Astrocyte of the spinal cord (primary cell): ENCODE results near the gene BCORL1.
A peak's percentile ranks its signal among the peaks of the same experiment; 100 is the strongest.

Experiments
- DNase-seq: peaks from one replicate; pipeline ENCODE4 v3.0.0; 2011; ENCODE audit warnings: low read depth, low spot score
- H3K4me3 ChIP-seq: 2 replicates; pipeline ENCODE4 v1.5.1; 2011; ENCODE audit warnings: low read depth, mild to moderate bottlenecking, low read length, moderate library complexity
- CTCF ChIP-seq: IDR thresholded peaks from 2 replicates; pipeline ENCODE4 v1.5.1; 2012; ENCODE audit warnings: low read depth, mild to moderate bottlenecking, low read length, inconsistent platforms
- in situ Hi-C: cut with HindIII; loops from 2 replicates; pipeline ENCODE4 v1.10.0; 2017; ENCODE audit warnings: low sequenced_read_pairs

BCORL1 gene

GRCh38 chrX:130047416-130047815, 65.0 kb downstream of the BCORL1 start:
- no peak for DNase-seq
- in situ Hi-C loops: no loop called here
- H3K4me3 ChIP-seq: no peak overlapping the region
- TF ChIP-seq CTCF: no peak

- H3K4me3 ChIP-seq: no peak overlapping the region
- no peak for TF ChIP-seq CTCF
- DNase-seq: no peak
- in situ Hi-C loops: no loop called here
These were observed 66.3 kb downstream of the BCORL1 start for GRCh38 chrX:130048686-130049222.

- TF ChIP-seq CTCF: no peak
- in situ Hi-C loops: no loop called here
- no peak overlapping the region for H3K4me3 ChIP-seq
- no peak for DNase-seq
These were observed 67.4 kb downstream of the BCORL1 start for GRCh38 chrX:130049821-130050220.

GRCh38 chrX:130051176-130051845, 68.9 kb downstream of the BCORL1 start:
- no peak for DNase-seq
- in situ Hi-C loops: no loop called here
- H3K4me3 ChIP-seq: no peak overlapping the region
- no peak for TF ChIP-seq CTCF

- in situ Hi-C loops: no loop called here
- TF ChIP-seq CTCF: no peak
- no peak for DNase-seq
- H3K4me3 ChIP-seq: no peak overlapping the region
These were observed 70.8 kb downstream of the BCORL1 start for GRCh38 chrX:130053236-130053635.

GRCh38 chrX:130055103-130055502, 72.7 kb downstream of the BCORL1 start:
- DNase-seq: peak; percentile 50
- TF ChIP-seq CTCF: no peak
- no peak overlapping the region for H3K4me3 ChIP-seq
- in situ Hi-C loops: no loop called here

GRCh38 chrX:130055899-130056298, 73.5 kb downstream of the BCORL1 start:
- in situ Hi-C loops: no loop called here
- no peak for TF ChIP-seq CTCF
- DNase-seq: no peak
- H3K4me3 ChIP-seq: no peak overlapping the region
